ENCODE data around the gene PSMB8. TPM values are rescaled to one million over a fixed set of nuclear protein-coding genes. Genes with fewer than 3 reads are reported as not detected.

PSMB8 gene
- total RNA-seq, 1 donor from 2014 or later, result 18.4 TPM

DNA sequence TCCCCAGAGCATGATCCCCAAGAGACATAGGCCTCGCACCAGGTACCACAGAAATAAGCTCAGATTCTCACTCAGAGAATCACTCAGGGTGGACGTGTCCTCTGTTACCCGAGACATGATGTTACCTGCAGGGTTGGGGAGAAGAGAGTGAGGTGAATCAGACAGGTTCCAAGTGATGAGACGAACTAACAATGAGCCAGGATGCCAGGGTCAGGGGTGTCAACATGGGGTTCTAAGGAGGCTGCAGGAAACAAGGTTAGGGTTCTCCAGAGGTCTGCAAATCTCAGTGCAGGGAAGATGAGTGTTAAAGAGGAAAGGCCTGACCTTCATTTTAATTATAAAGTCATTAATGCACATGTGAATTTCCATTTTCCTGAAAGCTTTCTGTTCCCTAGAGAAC lies 7.2 kb upstream of the PSMB8 start:
- intact Hi-C loops (cut with DNase I), result loop anchor here (5.0 to 10.0 kb wide), 2 partner anchors 654 to 1646 kb away; no protein-coding TSS in a partner anchor
- TF ChIP-seq, protein P1, sequence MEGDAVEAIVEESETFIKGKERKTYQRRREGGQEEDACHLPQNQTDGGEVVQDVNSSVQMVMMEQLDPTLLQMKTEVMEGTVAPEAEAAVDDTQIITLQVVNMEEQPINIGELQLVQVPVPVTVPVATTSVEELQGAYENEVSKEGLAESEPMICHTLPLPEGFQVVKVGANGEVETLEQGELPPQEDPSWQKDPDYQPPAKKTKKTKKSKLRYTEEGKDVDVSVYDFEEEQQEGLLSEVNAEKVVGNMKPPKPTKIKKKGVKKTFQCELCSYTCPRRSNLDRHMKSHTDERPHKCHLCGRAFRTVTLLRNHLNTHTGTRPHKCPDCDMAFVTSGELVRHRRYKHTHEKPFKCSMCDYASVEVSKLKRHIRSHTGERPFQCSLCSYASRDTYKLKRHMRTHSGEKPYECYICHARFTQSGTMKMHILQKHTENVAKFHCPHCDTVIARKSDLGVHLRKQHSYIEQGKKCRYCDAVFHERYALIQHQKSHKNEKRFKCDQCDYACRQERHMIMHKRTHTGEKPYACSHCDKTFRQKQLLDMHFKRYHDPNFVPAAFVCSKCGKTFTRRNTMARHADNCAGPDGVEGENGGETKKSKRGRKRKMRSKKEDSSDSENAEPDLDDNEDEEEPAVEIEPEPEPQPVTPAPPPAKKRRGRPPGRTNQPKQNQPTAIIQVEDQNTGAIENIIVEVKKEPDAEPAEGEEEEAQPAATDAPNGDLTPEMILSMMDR (IDR thresholded peaks at IDR 0.05), result no peak
- Histone ChIP-seq H3K9me3 (no peaks in the 10 kb centered on the region), H3K27ac (peak overlapping the region; percentile 92 to 97), H3K27me3 (no peaks in the 10 kb centered on the region), H3K36me3 (peaks cover 40 to 48% of the 10 kb centered on the region in 2 donors), H3K4me1 (peaks cover 4 to 9% of the 10 kb centered on the region in 2 donors), H3K4me3 (no peak overlapping the region)
- DNase-seq (ENCODE audit: low spot score in 2 of 2), result no peak

DNA sequence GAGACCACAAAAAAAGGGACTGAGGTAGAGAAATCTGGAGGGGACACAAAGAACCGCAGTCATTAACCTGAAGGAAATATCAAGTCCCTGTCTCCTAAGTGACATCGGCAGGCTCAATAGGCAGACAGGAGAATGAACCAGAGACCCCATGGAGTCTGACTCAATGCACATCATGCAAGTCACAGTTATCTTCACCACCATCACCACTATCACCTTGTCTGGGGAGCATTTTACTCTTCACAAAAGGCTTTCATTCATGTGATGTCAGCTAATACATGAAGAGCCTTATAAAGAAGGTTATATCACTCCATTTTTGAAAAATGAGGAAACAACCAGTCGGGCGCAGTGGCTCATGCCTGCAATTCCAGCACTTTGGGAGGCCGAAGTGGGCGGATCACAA lies 5.3 kb upstream of the PSMB8 start:
- TF ChIP-seq, protein P1 (IDR thresholded peaks at IDR 0.05), result no peak
- no peak for DNase-seq (ENCODE audit: low spot score in 2 of 2)
- no peak overlapping the region for H3K27ac ChIP-seq

DNA sequence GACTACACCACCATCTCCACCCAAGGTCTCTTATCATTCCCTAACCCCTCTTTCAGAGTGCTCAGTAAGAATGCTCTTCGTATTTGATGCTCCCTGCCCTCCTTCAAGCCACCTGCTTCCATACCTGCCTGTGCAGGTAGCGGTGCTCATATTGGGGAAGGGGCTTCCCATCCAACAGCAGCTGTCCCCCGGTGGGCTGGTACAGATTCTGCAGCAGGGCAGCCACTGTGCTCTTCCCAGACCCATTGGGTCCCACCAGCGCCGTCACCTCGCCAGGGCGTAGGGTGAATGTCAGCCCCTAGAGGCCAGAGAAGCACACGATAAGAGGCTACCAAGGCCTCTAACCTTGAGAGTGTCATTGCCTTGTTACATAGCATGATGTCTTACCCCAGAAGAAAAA lies 3.9 kb upstream of the PSMB8 start:
- DNase-seq (ENCODE audit: low spot score in 2 of 2), result no peak
- peaks cover 44 to 55% of the 10 kb centered on the region in 2 donors for H3K36me3 ChIP-seq
- intact Hi-C loops (cut with DNase I), result no loop called here
- no peak overlapping the region for H3K4me3 ChIP-seq
- TF ChIP-seq, protein P1 (IDR thresholded peaks at IDR 0.05), result no peak
- no peak overlapping the region for H3K27ac ChIP-seq
- no peaks in the 10 kb centered on the region for H3K27me3 ChIP-seq
- H3K9me3 ChIP-seq, result no peaks in the 10 kb centered on the region
- H3K4me1 ChIP-seq, result peaks cover 6 to 9% of the 10 kb centered on the region in 2 donors

More for the DNA sequence above, 5.3 kb upstream of the PSMB8 start:
- H3K36me3 ChIP-seq, result peaks cover 44 to 55% of the 10 kb centered on the region in 2 donors
- no peaks in the 10 kb centered on the region for H3K9me3 ChIP-seq
- H3K27me3 ChIP-seq, result no peaks in the 10 kb centered on the region
- intact Hi-C loops (cut with DNase I), result no loop called here
- peaks cover 6 to 9% of the 10 kb centered on the region in 2 donors for H3K4me1 ChIP-seq
- no peak overlapping the region for H3K4me3 ChIP-seq

DNA sequence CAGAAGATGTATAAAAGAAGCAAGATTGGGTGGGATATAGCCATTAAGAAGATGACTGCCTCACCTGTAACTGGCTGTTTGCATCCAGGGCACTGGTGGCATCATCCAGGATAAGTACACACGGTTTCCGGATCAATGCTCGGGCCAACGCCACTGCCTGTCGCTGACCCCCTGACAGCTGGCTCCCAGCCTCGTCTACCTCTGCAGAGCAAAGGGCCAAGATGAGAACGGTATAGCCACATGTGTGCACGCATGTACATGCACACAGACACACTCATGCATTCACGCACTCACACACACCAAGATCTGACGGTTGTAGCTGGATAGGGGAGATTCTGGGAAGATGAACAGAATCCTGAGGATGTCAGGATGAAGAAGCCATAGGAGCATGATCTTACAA lies 3.2 kb upstream of the PSMB8 start:
- H3K36me3 ChIP-seq, result peaks cover 44 to 55% of the 10 kb centered on the region in 2 donors
- intact Hi-C loops (cut with DNase I), result no loop called here

DNA sequence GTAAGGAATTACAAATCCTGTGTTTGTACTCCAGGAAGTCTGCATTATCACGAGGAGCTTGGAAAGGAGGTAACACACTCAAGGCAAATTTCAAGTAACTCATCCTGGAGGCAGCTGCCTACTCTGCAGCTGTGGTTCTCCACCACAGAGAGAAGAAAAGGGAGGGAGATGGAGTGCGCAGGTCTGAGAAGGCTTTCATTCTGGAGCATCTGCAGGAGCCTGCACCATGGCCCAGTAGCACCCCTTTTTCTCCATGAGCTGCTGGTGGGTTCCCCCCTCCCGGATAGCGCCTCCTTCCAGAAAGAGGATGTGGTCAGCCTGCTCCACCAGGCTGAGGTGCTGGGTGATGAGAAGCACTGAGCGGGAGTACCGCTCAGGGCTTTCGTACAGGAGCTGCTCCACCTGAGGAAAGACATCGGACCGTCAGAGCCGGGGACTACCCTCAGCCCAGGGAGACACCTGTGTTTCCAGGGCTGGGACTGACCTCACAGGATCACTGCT lies 1.6 kb upstream of the PSMB8 start:
- no peaks in the 10 kb centered on the region for H3K27me3 ChIP-seq
- peaks cover 47 to 56% of the 10 kb centered on the region in 2 donors for H3K36me3 ChIP-seq
- TF ChIP-seq, protein P1 (IDR thresholded peaks at IDR 0.05), result no peak
- intact Hi-C loops (cut with DNase I), result no loop called here
- no peaks in the 10 kb centered on the region for H3K9me3 ChIP-seq
- peaks cover 0 to 6% of the 10 kb centered on the region in 2 donors for H3K4me1 ChIP-seq
- DNase-seq (ENCODE audit: low spot score in 2 of 2), result no peak
- peak overlapping the region; percentile 93 to 94 for H3K27ac ChIP-seq
- peak overlapping the region in 1 of 2 donors; percentile 97 for H3K4me3 ChIP-seq

More for the DNA sequence above, 3.2 kb upstream of the PSMB8 start:
- H3K4me1 ChIP-seq, result peaks cover 5 to 6% of the 10 kb centered on the region in 2 donors
- H3K4me3 ChIP-seq, result no peak overlapping the region
- no peak overlapping the region for H3K27ac ChIP-seq
- H3K27me3 ChIP-seq, result no peaks in the 10 kb centered on the region
- TF ChIP-seq, protein P1 (IDR thresholded peaks at IDR 0.05), result no peak
- no peaks in the 10 kb centered on the region for H3K9me3 ChIP-seq
- no peak for DNase-seq (ENCODE audit: low spot score in 2 of 2)

Measured in ascending aorta (tissue), 2 donors.